CD8-positive, alpha-beta memory T cell (primary cell): Measurements from ENCODE around the gene TNIP1. TPM values are rescaled to one million over a fixed set of nuclear protein-coding genes. Genes with fewer than 3 reads are reported as not detected.

Experiments
- CTCF ChIA-PET: fragments of 350-600 bp; sonication (Branson Sonifier 250); formaldehyde crosslinking; loops from one replicate; lab custom pipeline; 2021; ENCODE audit warnings: antibody characterized with exemption; lab: Charles Lee
- POLR2A ChIA-PET: fragments of 350-600 bp; sonication (Branson Sonifier 250); formaldehyde crosslinking; loops from one replicate; lab custom pipeline; 2021; ENCODE audit warnings: antibody characterized with exemption; lab: Charles Lee
- DNase-seq, 5 donors: peaks; one replicate each; pipeline versions ENCODE4 v3.0.0 to v3.0.0-alpha.2; 2020 to 2022; ENCODE audit warnings: mixed read lengths in 1 of 5
- H3K27ac ChIP-seq: one replicate; pipeline ENCODE4 v1.7.0; 2013; ENCODE audit warnings: low read depth, mild to moderate bottlenecking, low read length, moderate library complexity
- H3K27me3 ChIP-seq: 2 replicates; pipeline ENCODE4 v1.7.0; 2013; ENCODE audit warnings: low read length, mild to moderate bottlenecking; ENCODE audit not compliant: insufficient read depth, poor library complexity, severe bottlenecking
- H3K36me3 ChIP-seq: 2 replicates; pipeline ENCODE4 v1.7.0; 2013; ENCODE audit warnings: mild to moderate bottlenecking, low read length, moderate library complexity; ENCODE audit not compliant: insufficient read depth
- H3K4me1 ChIP-seq: 2 replicates; pipeline ENCODE4 v1.7.0; 2013; ENCODE audit warnings: mild to moderate bottlenecking, low read length, moderate library complexity; ENCODE audit not compliant: insufficient read depth
- H3K4me3 ChIP-seq: 2 replicates; pipeline ENCODE4 v1.7.0; 2013; ENCODE audit warnings: mild to moderate bottlenecking, low read length
- H3K9me3 ChIP-seq: 2 replicates; pipeline ENCODE4 v1.7.0; 2013; ENCODE audit warnings: mild to moderate bottlenecking, low read length
- H3K27ac Mint-ChIP-seq, 8 donors: one replicate each; pipeline ENCODE4 v1.8.0; 2020 to 2021; ENCODE audit warnings: mixed read lengths in 8 of 8, mild to moderate bottlenecking in 6 of 8, inconsistent platforms in 3 of 8, moderate library complexity in 3 of 8
- H3K27me3 Mint-ChIP-seq, 2 donors: one replicate each; pipeline ENCODE4 v1.8.0; 2020 to 2021; ENCODE audit warnings: mixed read lengths in 2 of 2, mild to moderate bottlenecking in 1 of 2, moderate library complexity in 1 of 2
- H3K36me3 Mint-ChIP-seq, 3 donors: one replicate each; pipeline ENCODE4 v1.8.0; 2020 to 2021; ENCODE audit warnings: mixed read lengths in 3 of 3, inconsistent platforms in 1 of 3, mild to moderate bottlenecking in 1 of 3
- H3K4me1 Mint-ChIP-seq, 3 donors: one replicate each; pipeline ENCODE4 v1.8.0; 2020 to 2021; ENCODE audit warnings: mixed read lengths in 3 of 3, inconsistent platforms in 1 of 3, mild to moderate bottlenecking in 1 of 3
- H3K4me3 Mint-ChIP-seq, 7 donors: one replicate each; pipeline ENCODE4 v1.8.0; 2020 to 2021; ENCODE audit warnings: mixed read lengths in 7 of 7, mild to moderate bottlenecking in 6 of 7, moderate library complexity in 4 of 7, inconsistent platforms in 2 of 7
- H3K9me3 Mint-ChIP-seq, 5 donors: one replicate each; pipeline ENCODE4 v1.8.0; 2020 to 2022; ENCODE audit warnings: mixed read lengths in 5 of 5, mild to moderate bottlenecking in 3 of 5, moderate library complexity in 2 of 5, inconsistent platforms in 1 of 5
- polyA plus RNA-seq: library from polyadenylated mRNA; unstranded; fragments of 300-500 nt; fragmentation: Illumina TruSeq; gene quantifications from one replicate; pipeline ENCODE4 v1.2.3, GENCODE V29; 2021
- total RNA-seq, 2 experiments: library from RNA; stranded (reverse); gene quantifications; one replicate each; pipeline ENCODE4 v1.2.3, GENCODE V29; 2021

TNIP1 gene
- total and polyA plus RNA-seq, 3 experiments from 2014 or later, result 62.4 to 213 (median 212) TPM

- H3K9me3 Mint-ChIP-seq, result no peaks in the 10 kb centered on the region
- no peak overlapping the region for H3K27ac ChIP-seq
- no peak for DNase-seq
Measured at GRCh38 chr5:151077419-151077818, 3.4 kb downstream of the TNIP1 start.

DNA sequence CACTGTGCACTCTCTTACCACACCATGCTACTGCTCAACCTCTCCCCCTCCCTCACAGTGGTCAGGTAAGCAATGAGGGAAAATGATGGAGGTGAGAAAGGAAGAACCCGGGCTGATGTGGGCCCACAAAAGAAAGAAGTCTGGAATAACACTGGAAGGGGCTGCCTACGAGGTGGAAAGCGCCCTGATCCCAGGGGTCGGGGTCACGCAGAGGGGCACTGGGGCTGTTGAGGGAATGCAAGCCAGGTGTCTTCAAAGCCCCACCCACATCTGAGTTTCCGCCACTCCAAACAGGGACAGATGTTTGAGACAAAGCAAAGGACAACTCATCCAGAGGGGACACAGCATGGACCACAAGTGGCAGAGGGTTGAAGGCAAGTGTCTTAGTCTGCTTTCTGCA is 4.2 kb downstream of the TNIP1 start:
- Mint-ChIP-seq H3K9me3 (no peaks in the 10 kb centered on the region), H3K27ac (peak overlapping the region; percentile 73 to 99 (median 86)), H3K27me3 (no peaks in the 10 kb centered on the region), H3K4me1 (peaks cover 73 to 86% (median 77%) of the 10 kb centered on the region in 3 donors), H3K4me3 (peak overlapping the region; percentile 23 to 92 (median 83)), H3K36me3 (peaks cover 6 to 72% (median 25%) of the 10 kb centered on the region in 3 donors)
- Histone ChIP-seq H3K27ac (no peak overlapping the region), H3K36me3 (peaks cover 8% of the 10 kb centered on the region), H3K27me3 (no peaks in the 10 kb centered on the region), H3K9me3 (no peaks in the 10 kb centered on the region), H3K4me1 (peaks cover 62% of the 10 kb centered on the region), H3K4me3 (no peak overlapping the region)
- no peak for DNase-seq
- ChIA-PET CTCF (interaction anchor here (1.3 to 1.8 kb wide), 2 partner anchors 14 to 39 kb away, joined by 3 to 14 read pairs; no protein-coding TSS in a partner anchor), POLR2A (no interaction called here)

More at GRCh38 chr5:151077419-151077818, 3.4 kb downstream of the TNIP1 start:
- Mint-ChIP-seq H3K4me3 (peak overlapping the region; percentile 23 to 95 (median 87)), H3K27me3 (no peaks in the 10 kb centered on the region), H3K36me3 (peaks cover 6 to 63% (median 21%) of the 10 kb centered on the region in 3 donors), H3K27ac (peak overlapping the region; percentile 76 to 99 (median 91)), H3K4me1 (peaks cover 71 to 85% (median 77%) of the 10 kb centered on the region in 3 donors)
- CTCF ChIA-PET, result interaction anchor here (1.8 kb wide), 1 partner anchor 38 kb away, joined by 14 read pairs; no protein-coding TSS in a partner anchor
- H3K27me3 ChIP-seq, result no peaks in the 10 kb centered on the region
- POLR2A ChIA-PET, result no interaction called here
- no peak overlapping the region for H3K4me3 ChIP-seq
- peaks cover 62% of the 10 kb centered on the region for H3K4me1 ChIP-seq
- H3K9me3 ChIP-seq, result no peaks in the 10 kb centered on the region
- H3K36me3 ChIP-seq, result peaks cover 8% of the 10 kb centered on the region

DNA sequence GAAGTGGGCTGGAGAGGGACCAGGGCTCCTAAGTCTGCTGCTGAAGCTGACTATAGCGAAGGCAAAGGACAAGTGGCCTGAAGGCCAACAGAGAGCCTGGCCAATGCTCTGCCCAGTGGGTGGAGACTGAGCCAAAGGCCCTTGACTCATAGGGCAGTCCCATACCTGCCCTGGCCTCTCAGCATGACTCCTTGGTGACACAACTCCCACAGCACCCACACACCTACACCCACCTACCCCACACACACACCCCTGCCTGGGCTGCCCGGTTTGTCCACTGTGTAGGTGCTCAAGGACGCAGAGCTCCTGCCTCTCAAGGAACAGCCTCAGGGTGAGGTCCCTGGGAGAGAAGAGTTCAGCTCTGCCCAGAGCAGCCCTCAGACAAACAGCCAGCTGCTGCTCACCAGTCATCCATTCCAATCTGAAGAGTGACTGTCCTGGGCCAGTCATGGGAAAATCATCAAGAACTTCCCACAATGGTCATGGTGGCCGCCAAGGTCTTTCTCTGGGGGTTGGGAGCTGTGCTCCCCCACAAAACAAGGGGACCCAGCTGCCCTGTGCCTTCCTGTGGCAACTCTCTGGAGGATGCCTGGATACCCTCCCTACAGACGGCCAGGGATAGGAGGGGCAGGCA is 5.0 kb downstream of the TNIP1 start:
- H3K27me3 Mint-ChIP-seq, result no peaks in the 10 kb centered on the region
- H3K36me3 ChIP-seq, result peaks cover 8% of the 10 kb centered on the region

GRCh38 chr5:151074557-151074956 is 6.3 kb downstream of the TNIP1 start:
- no peaks in the 10 kb centered on the region for H3K27me3 ChIP-seq
- no peaks in the 10 kb centered on the region for H3K27me3 Mint-ChIP-seq
- no peak overlapping the region for H3K27ac ChIP-seq
- CTCF ChIA-PET, result interaction anchor here (1.3 to 1.7 kb wide), 4 partner anchors 23 to 164 kb away, joined by 3 to 9 read pairs (median 6); no protein-coding TSS in a partner anchor
- H3K4me1 ChIP-seq, result peaks cover 69% of the 10 kb centered on the region
- peak overlapping the region in 1 of 7 donors; percentile 68 for H3K4me3 Mint-ChIP-seq
- peak overlapping the region in 3 of 8 donors; percentile 36 to 85 (median 82) for H3K27ac Mint-ChIP-seq
- H3K4me3 ChIP-seq, result no peak overlapping the region
- no peaks in the 10 kb centered on the region for H3K9me3 ChIP-seq
- peaks cover 6 to 82% (median 27%) of the 10 kb centered on the region in 3 donors for H3K36me3 Mint-ChIP-seq
- no peak for DNase-seq
- H3K9me3 Mint-ChIP-seq, result no peaks in the 10 kb centered on the region
- H3K4me1 Mint-ChIP-seq, result peaks cover 78 to 95% (median 84%) of the 10 kb centered on the region in 3 donors
- POLR2A ChIA-PET, result no interaction called here
- peaks cover 17% of the 10 kb centered on the region for H3K36me3 ChIP-seq

More for the DNA sequence above, 5.0 kb downstream of the TNIP1 start:
- no peaks in the 10 kb centered on the region for H3K9me3 Mint-ChIP-seq
- no peak overlapping the region for H3K27ac ChIP-seq
- H3K27ac Mint-ChIP-seq, result peak overlapping the region in 7 of 8 donors; percentile 40 to 99 (median 81)
- POLR2A ChIA-PET, result no interaction called here
- peak overlapping the region in 6 of 7 donors; percentile 29 to 92 (median 84) for H3K4me3 Mint-ChIP-seq
- H3K4me1 Mint-ChIP-seq, result peaks cover 75 to 88% (median 81%) of the 10 kb centered on the region in 3 donors
- H3K4me3 ChIP-seq, result no peak overlapping the region
- DNase-seq, result no peak
- H3K36me3 Mint-ChIP-seq, result peaks cover 6 to 74% (median 27%) of the 10 kb centered on the region in 3 donors
- CTCF ChIA-PET, result interaction anchor here (0.6 to 1.8 kb wide), 6 partner anchors 8 to 163 kb away, joined by 3 to 14 read pairs (median 4); no protein-coding TSS in a partner anchor
- H3K4me1 ChIP-seq, result peaks cover 63% of the 10 kb centered on the region
- no peaks in the 10 kb centered on the region for H3K9me3 ChIP-seq
- H3K27me3 ChIP-seq, result no peaks in the 10 kb centered on the region

DNA sequence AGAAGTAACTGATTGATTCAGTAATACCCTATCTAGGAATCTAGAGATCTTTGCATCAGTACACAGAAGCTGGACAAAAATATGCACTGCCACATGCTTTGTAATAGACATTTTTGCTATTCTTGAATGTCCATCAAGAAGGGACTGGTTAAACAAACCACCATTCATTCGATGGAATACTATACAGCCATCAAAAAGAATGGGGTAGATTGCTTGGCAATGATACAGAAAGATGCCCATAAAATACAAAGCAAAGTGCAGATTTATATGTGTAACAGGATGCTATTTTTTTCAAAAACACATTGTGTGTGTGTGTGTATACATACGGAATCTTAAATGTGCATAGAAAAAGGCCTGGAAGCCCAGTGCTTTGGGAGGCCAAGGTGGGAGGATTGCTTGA is 7.6 kb downstream of the TNIP1 start:
- POLR2A ChIA-PET, result no interaction called here
- no peak overlapping the region for H3K4me3 Mint-ChIP-seq
- peak overlapping the region in 2 of 8 donors; percentile 64 to 68 for H3K27ac Mint-ChIP-seq

GRCh38 chr5:151072630-151073025 is 8.2 kb downstream of the TNIP1 start:
- H3K36me3 Mint-ChIP-seq, result peaks cover 0 to 84% (median 21%) of the 10 kb centered on the region in 3 donors
- peaks cover 21% of the 10 kb centered on the region for H3K36me3 ChIP-seq
- H3K27ac Mint-ChIP-seq, result peak overlapping the region; percentile 32 to 77 (median 68)
- no peaks in the 10 kb centered on the region for H3K9me3 Mint-ChIP-seq
- POLR2A ChIA-PET, result no interaction called here
- H3K9me3 ChIP-seq, result no peaks in the 10 kb centered on the region
- H3K4me3 ChIP-seq, result no peak overlapping the region
- H3K4me3 Mint-ChIP-seq, result no peak overlapping the region
- H3K4me1 Mint-ChIP-seq, result peaks cover 77 to 96% (median 84%) of the 10 kb centered on the region in 3 donors
- no peak for DNase-seq
- no peaks in the 10 kb centered on the region for H3K27me3 ChIP-seq
- H3K27me3 Mint-ChIP-seq, result no peaks in the 10 kb centered on the region
- H3K27ac ChIP-seq, result no peak overlapping the region
- CTCF ChIA-PET, result interaction anchor here (1.0 to 1.7 kb wide), 3 partner anchors 53 to 165 kb away, joined by 3 to 4 read pairs (median 3); no protein-coding TSS in a partner anchor
- peaks cover 69% of the 10 kb centered on the region for H3K4me1 ChIP-seq

More for the DNA sequence above, 7.6 kb downstream of the TNIP1 start:
- Histone ChIP-seq H3K27ac (no peak overlapping the region), H3K27me3 (no peaks in the 10 kb centered on the region), H3K4me1 (peaks cover 69% of the 10 kb centered on the region), H3K9me3 (no peaks in the 10 kb centered on the region), H3K36me3 (peaks cover 21% of the 10 kb centered on the region), H3K4me3 (no peak overlapping the region)
- H3K36me3 Mint-ChIP-seq, result peaks cover 5 to 84% (median 26%) of the 10 kb centered on the region in 3 donors
- no peak for DNase-seq
- peaks cover 78 to 96% (median 84%) of the 10 kb centered on the region in 3 donors for H3K4me1 Mint-ChIP-seq
- CTCF ChIA-PET, result no interaction called here
- no peaks in the 10 kb centered on the region for H3K9me3 Mint-ChIP-seq
- no peaks in the 10 kb centered on the region for H3K27me3 Mint-ChIP-seq

DNA sequence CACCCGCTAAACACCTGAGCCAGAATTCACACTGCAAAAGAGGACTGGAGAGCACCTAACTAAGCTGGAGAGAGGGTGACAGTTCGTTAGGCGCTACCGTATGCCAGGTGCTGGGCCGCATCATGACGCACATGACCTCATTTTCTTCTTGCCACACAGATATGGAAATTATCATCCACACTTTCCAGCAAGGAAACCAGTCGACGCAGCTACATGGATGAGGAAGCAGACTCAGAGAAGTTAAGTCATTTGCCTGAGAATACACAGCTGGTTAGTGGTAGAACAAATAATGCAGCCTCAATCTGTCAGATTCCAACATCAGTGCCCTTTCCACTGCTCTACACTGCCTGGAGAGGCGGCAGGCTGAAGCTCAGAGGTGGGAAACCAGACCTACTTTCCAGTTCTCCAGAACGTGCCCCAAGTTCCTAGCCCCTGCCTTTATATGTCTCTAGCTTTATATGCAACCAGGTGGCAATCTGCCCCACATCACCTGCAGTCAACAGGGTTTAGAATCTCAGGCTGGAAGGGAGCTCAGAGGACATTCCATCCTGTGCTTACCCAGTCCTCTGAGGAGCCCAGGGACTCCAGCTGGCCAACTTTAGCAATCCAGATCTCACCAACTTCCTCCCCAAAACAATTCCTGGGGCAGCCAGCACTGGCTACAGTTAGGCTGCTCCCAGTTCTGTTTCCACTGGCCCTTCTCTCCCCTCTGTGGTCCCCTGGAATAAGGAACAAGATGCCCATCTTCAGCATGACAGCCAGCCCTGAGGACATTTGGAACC is 8.8 kb downstream of the TNIP1 start:
- H3K36me3 ChIP-seq, result peaks cover 21% of the 10 kb centered on the region

More for the DNA sequence above, 8.8 kb downstream of the TNIP1 start:
- H3K4me3 ChIP-seq, result no peak overlapping the region
- Mint-ChIP-seq H3K9me3 (no peaks in the 10 kb centered on the region), H3K27ac (peak overlapping the region in 7 of 8 donors; percentile 32 to 95 (median 76)), H3K36me3 (peaks cover 0 to 84% (median 19%) of the 10 kb centered on the region in 3 donors), H3K4me1 (peaks cover 77 to 96% (median 84%) of the 10 kb centered on the region in 3 donors), H3K4me3 (peak overlapping the region in 3 of 7 donors; percentile 13 to 61 (median 30)), H3K27me3 (no peaks in the 10 kb centered on the region)
- H3K4me1 ChIP-seq, result peaks cover 69% of the 10 kb centered on the region
- ChIA-PET POLR2A (no interaction called here), CTCF (interaction anchor here (1.0 to 3.7 kb wide), 5 partner anchors 20 to 166 kb away, joined by 3 to 16 read pairs (median 4); no protein-coding TSS in a partner anchor)
- no peaks in the 10 kb centered on the region for H3K9me3 ChIP-seq
- no peak for DNase-seq
- H3K27ac ChIP-seq, result no peak overlapping the region
- no peaks in the 10 kb centered on the region for H3K27me3 ChIP-seq
